Measurements from ENCODE around the gene AIDA.

The AIDA gene

DNA sequence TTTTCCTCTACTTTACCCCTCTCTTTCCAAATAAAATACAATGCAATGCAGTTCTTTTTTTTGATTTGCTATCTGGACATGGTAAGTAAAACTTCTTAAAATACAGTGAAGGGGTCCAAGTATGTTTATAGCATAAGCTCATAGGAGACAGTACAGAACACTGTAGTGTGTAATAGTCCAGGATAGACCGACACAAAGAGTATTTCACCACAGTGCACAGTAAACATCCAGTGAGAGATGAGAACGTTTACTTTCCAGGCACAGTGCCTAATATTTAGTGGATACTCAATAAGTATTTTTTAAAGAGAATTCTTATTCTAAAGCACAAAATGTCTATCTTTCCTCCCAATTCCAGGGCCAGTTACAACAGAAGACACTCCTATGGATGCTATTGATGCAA lies 79.5 kb downstream of the AIDA start:
- Histone ChIP-seq H3K9ac (ENCODE audit: low read length in 5 of 5) (no peak overlapping the region), H3K27ac (ENCODE audit: low read depth, low read length) (no peak overlapping the region), H3K27me3 (ENCODE audit: control insufficient read depth in 5 of 5, insufficient read depth in 4 of 5, low read length in 5 of 5) (no peaks in the 10 kb centered on the region), H3K4me1 (ENCODE audit: control insufficient read depth in 5 of 5, insufficient read depth in 5 of 5, low read length in 5 of 5) (peaks cover 0 to 2% (median 0%) of the 10 kb centered on the region in 5 donors), H3K4me3 (ENCODE audit: low read depth in 1 of 5, low read length in 5 of 5) (no peak overlapping the region), H3K9me3 (ENCODE audit: control insufficient read depth in 5 of 5, low read length in 5 of 5) (no peaks in the 10 kb centered on the region), H3K36me3 (ENCODE audit: control insufficient read depth in 5 of 5, insufficient read depth in 5 of 5, low read length in 5 of 5) (peaks cover 27 to 70% (median 47%) of the 10 kb centered on the region in 5 donors)

DNA sequence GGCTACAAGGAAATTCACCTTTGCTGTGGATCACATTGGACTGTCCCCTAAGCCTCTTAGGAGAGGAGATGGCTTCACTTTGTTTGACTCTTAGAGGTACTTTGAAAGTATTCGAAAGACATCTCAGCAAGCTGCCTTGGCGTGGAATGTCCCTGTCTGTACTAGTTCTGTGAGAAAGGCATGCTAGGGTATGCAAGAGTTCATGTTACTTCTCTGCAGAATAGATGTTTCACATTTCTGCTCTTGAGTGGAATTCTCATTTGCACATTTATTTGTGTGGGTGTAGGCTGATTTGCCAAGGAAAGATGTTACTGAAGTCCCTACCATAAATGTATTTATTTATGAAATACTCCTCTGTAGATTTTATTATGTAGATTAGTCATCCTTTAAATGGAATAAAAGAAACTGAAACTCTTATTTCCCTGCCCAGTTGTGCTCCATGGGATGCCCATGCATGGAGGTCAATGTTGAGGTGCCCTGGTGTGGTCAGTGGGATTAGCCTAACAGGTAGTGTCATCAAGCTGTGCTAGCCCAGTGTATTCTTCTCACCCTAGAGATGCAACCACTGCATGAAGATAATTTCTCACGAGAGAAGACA lies 80.6 kb downstream of the AIDA start:
- peaks cover 23 to 75% (median 54%) of the 10 kb centered on the region in 5 donors for H3K36me3 ChIP-seq (ENCODE audit: control insufficient read depth in 5 of 5, insufficient read depth in 5 of 5, low read length in 5 of 5)
- peaks cover 0 to 2% (median 0%) of the 10 kb centered on the region in 5 donors for H3K4me1 ChIP-seq (ENCODE audit: control insufficient read depth in 5 of 5, insufficient read depth in 5 of 5, low read length in 5 of 5)
- no peak overlapping the region for H3K9ac ChIP-seq (ENCODE audit: low read length in 5 of 5)
- no peak overlapping the region for H3K4me3 ChIP-seq (ENCODE audit: low read depth in 1 of 5, low read length in 5 of 5)
- no peak overlapping the region for H3K27ac ChIP-seq (ENCODE audit: low read depth, low read length)
- no peaks in the 10 kb centered on the region for H3K9me3 ChIP-seq (ENCODE audit: control insufficient read depth in 5 of 5, low read length in 5 of 5)
- H3K27me3 ChIP-seq (ENCODE audit: control insufficient read depth in 5 of 5, insufficient read depth in 4 of 5, low read length in 5 of 5), result no peaks in the 10 kb centered on the region

DNA sequence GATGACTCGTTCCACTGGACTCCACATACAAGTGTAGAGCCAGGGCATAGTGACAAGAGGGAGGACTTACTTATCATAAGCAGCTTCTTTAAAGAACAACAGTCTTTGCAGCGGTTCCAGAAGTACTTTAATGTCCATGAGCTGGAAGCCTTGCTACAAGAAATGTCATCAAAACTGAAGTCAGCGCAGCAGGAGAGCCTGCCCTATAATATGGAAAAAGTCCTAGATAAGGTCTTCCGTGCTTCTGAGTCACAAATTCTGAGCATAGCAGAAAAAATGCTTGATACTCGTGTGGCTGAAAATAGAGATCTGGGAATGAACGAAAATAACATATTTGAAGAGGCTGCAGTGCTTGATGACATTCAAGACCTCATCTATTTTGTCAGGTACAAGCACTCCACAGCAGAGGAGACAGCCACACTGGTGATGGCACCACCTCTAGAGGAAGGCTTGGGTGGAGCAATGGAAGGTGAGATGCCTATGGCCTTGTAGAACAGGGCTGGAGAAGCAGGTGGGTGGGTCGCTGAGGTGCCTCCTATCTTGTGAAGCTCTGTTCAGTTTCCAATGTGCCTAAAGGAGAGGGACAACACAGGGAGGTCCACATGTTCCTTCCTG lies 82.3 kb downstream of the AIDA start:
- Histone ChIP-seq H3K4me3 (ENCODE audit: low read depth in 1 of 5, low read length in 5 of 5) (no peak overlapping the region), H3K36me3 (ENCODE audit: control insufficient read depth in 5 of 5, insufficient read depth in 5 of 5, low read length in 5 of 5) (peaks cover 22 to 72% (median 63%) of the 10 kb centered on the region in 5 donors), H3K4me1 (ENCODE audit: control insufficient read depth in 5 of 5, insufficient read depth in 5 of 5, low read length in 5 of 5) (peaks cover 0 to 2% (median 0%) of the 10 kb centered on the region in 5 donors), H3K9me3 (ENCODE audit: control insufficient read depth in 5 of 5, low read length in 5 of 5) (no peaks in the 10 kb centered on the region), H3K27ac (ENCODE audit: low read depth, low read length) (no peak overlapping the region), H3K27me3 (ENCODE audit: control insufficient read depth in 5 of 5, insufficient read depth in 4 of 5, low read length in 5 of 5) (no peaks in the 10 kb centered on the region), H3K9ac (ENCODE audit: low read length in 5 of 5) (no peak overlapping the region)

DNA sequence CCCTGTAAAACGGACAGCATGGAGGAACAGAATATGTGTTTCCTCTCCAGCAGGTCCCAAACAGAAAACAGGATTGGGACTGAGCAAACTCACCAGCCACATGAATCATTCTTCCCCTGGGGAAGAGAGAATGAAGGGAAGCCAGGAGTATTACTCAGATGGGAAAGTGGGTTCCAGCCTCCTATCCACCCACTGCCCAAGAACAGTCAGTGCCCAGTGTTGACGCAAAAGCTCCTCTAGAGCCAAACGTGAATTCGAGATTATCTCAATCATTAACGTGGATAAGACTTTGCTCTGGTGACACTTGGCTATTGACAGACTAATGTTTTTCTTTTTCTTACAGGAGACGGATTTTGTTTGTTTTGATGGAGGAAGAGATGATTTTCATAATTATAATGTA lies 85.1 kb downstream of the AIDA start:
- no peak overlapping the region for H3K4me3 ChIP-seq (ENCODE audit: low read depth in 1 of 5, low read length in 5 of 5)
- peaks cover 26 to 70% (median 57%) of the 10 kb centered on the region in 5 donors for H3K36me3 ChIP-seq (ENCODE audit: control insufficient read depth in 5 of 5, insufficient read depth in 5 of 5, low read length in 5 of 5)
- no peaks in the 10 kb centered on the region for H3K27me3 ChIP-seq (ENCODE audit: control insufficient read depth in 5 of 5, insufficient read depth in 4 of 5, low read length in 5 of 5)
- no peak overlapping the region for H3K9ac ChIP-seq (ENCODE audit: low read length in 5 of 5)
- no peaks in the 10 kb centered on the region for H3K9me3 ChIP-seq (ENCODE audit: control insufficient read depth in 5 of 5, low read length in 5 of 5)
- no peaks in the 10 kb centered on the region for H3K4me1 ChIP-seq (ENCODE audit: control insufficient read depth in 5 of 5, insufficient read depth in 5 of 5, low read length in 5 of 5)
- no peak overlapping the region for H3K27ac ChIP-seq (ENCODE audit: low read depth, low read length)

DNA sequence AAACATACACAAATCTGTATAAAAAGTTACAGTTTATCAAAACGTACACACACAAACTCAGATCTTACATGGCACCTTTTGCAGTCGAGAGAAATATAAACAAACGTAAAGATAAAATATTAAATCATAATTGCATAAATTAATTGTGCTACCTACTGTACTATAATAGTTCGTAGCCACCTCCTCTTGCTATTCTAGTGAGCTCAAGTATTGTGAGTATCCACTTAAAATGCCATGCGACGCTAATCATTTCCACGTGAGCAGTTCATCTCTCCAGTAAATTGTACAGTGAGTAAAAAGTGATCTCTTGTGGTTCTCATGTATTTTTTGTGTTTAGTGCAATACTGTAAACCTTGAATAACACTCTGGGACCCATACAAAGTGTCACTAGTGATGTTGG lies 88.1 kb downstream of the AIDA start:
- Histone ChIP-seq H3K4me1 (ENCODE audit: control insufficient read depth in 5 of 5, insufficient read depth in 5 of 5, low read length in 5 of 5) (peaks cover 0 to 6% (median 5%) of the 10 kb centered on the region in 5 donors), H3K9ac (ENCODE audit: low read length in 5 of 5) (no peak overlapping the region), H3K4me3 (ENCODE audit: low read depth in 1 of 5, low read length in 5 of 5) (no peak overlapping the region), H3K27me3 (ENCODE audit: control insufficient read depth in 5 of 5, insufficient read depth in 4 of 5, low read length in 5 of 5) (no peaks in the 10 kb centered on the region), H3K9me3 (ENCODE audit: control insufficient read depth in 5 of 5, low read length in 5 of 5) (no peaks in the 10 kb centered on the region), H3K27ac (ENCODE audit: low read depth, low read length) (no peak overlapping the region), H3K36me3 (ENCODE audit: control insufficient read depth in 5 of 5, insufficient read depth in 5 of 5, low read length in 5 of 5) (peaks cover 25 to 53% (median 43%) of the 10 kb centered on the region in 5 donors)

DNA sequence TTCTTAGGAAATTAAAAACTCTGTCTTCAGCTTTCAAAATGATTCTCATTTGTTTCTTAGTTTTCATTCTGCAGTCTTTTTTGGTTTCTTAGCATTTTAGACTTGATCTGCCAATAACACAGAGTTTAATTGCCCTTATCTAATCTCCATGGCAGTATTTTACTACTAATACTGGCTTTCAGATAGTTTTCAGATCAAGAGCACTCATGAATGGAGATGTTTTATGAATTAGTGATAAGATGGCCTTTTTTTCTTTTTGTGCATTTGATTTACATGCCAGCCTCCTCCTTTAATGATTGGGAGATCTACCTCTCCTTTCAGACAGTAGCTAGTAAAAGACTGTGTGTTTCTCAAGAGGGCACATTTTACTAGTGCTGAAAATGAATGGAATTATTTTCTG lies 88.8 kb downstream of the AIDA start:
- no peak overlapping the region for H3K27ac ChIP-seq (ENCODE audit: low read depth, low read length)
- no peaks in the 10 kb centered on the region for H3K9me3 ChIP-seq (ENCODE audit: control insufficient read depth in 5 of 5, low read length in 5 of 5)
- no peak overlapping the region for H3K9ac ChIP-seq (ENCODE audit: low read length in 5 of 5)
- H3K4me1 ChIP-seq (ENCODE audit: control insufficient read depth in 5 of 5, insufficient read depth in 5 of 5, low read length in 5 of 5), result peaks cover 0 to 14% (median 13%) of the 10 kb centered on the region in 5 donors
- peaks cover 22 to 46% (median 35%) of the 10 kb centered on the region in 5 donors for H3K36me3 ChIP-seq (ENCODE audit: control insufficient read depth in 5 of 5, insufficient read depth in 5 of 5, low read length in 5 of 5)
- no peaks in the 10 kb centered on the region for H3K27me3 ChIP-seq (ENCODE audit: control insufficient read depth in 5 of 5, insufficient read depth in 4 of 5, low read length in 5 of 5)
- no peak overlapping the region for H3K4me3 ChIP-seq (ENCODE audit: low read depth in 1 of 5, low read length in 5 of 5)

DNA sequence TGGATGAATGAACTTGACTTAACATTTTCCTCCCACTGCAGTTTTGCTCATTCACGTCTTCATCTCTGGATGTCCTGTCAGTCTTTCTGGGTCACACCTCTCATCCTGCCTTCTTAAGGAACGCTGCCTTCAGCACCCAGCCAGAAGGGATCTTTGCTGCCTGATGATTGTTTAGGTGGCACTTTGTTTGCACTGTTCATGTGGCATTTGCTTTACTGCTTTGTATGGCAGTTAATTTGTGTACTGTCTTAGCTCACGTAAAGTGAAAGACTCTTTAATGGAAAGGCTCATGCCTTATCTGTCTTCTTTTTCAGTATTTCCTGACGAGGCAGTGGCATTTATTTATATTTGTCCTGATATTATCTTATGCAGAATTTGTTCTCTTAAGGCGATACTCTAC lies 89.5 kb downstream of the AIDA start:
- no peak overlapping the region for H3K4me3 ChIP-seq (ENCODE audit: low read depth in 1 of 5, low read length in 5 of 5)
- no peaks in the 10 kb centered on the region for H3K27me3 ChIP-seq (ENCODE audit: control insufficient read depth in 5 of 5, insufficient read depth in 4 of 5, low read length in 5 of 5)
- H3K36me3 ChIP-seq (ENCODE audit: control insufficient read depth in 5 of 5, insufficient read depth in 5 of 5, low read length in 5 of 5), result peaks cover 16 to 39% (median 28%) of the 10 kb centered on the region in 5 donors
- H3K9me3 ChIP-seq (ENCODE audit: control insufficient read depth in 5 of 5, low read length in 5 of 5), result no peaks in the 10 kb centered on the region
- H3K9ac ChIP-seq (ENCODE audit: low read length in 5 of 5), result no peak overlapping the region
- no peak overlapping the region for H3K27ac ChIP-seq (ENCODE audit: low read depth, low read length)
- H3K4me1 ChIP-seq (ENCODE audit: control insufficient read depth in 5 of 5, insufficient read depth in 5 of 5, low read length in 5 of 5), result peaks cover 0 to 14% (median 13%) of the 10 kb centered on the region in 5 donors

DNA sequence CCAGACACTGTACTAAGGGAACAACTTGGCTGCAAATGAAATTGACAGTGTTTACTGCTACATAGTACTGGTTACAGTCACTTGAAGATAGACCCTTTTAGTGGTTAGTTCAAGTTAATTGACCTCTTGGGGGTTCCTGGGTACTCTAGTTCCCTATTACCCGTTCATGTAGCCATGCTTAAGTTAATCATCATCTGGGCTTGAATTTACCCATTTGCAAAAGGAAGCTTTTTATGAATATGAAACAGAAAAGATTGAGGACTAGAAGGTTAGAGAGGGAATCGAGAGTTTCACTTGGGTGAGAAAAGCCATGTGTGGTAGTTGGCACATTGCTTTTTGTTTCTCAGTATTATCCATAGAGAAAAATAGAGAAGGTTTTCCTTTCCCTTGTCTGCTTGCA lies 91.7 kb downstream of the AIDA start:
- Histone ChIP-seq H3K9ac (ENCODE audit: low read length in 5 of 5) (no peak overlapping the region), H3K27me3 (ENCODE audit: control insufficient read depth in 5 of 5, insufficient read depth in 4 of 5, low read length in 5 of 5) (no peaks in the 10 kb centered on the region), H3K9me3 (ENCODE audit: control insufficient read depth in 5 of 5, low read length in 5 of 5) (no peaks in the 10 kb centered on the region), H3K36me3 (ENCODE audit: control insufficient read depth in 5 of 5, insufficient read depth in 5 of 5, low read length in 5 of 5) (peaks cover 9 to 23% (median 13%) of the 10 kb centered on the region in 5 donors), H3K4me1 (ENCODE audit: control insufficient read depth in 5 of 5, insufficient read depth in 5 of 5, low read length in 5 of 5) (peaks cover 0 to 22% (median 21%) of the 10 kb centered on the region in 5 donors), H3K27ac (ENCODE audit: low read depth, low read length) (no peak overlapping the region), H3K4me3 (ENCODE audit: low read depth in 1 of 5, low read length in 5 of 5) (no peak overlapping the region)

DNA sequence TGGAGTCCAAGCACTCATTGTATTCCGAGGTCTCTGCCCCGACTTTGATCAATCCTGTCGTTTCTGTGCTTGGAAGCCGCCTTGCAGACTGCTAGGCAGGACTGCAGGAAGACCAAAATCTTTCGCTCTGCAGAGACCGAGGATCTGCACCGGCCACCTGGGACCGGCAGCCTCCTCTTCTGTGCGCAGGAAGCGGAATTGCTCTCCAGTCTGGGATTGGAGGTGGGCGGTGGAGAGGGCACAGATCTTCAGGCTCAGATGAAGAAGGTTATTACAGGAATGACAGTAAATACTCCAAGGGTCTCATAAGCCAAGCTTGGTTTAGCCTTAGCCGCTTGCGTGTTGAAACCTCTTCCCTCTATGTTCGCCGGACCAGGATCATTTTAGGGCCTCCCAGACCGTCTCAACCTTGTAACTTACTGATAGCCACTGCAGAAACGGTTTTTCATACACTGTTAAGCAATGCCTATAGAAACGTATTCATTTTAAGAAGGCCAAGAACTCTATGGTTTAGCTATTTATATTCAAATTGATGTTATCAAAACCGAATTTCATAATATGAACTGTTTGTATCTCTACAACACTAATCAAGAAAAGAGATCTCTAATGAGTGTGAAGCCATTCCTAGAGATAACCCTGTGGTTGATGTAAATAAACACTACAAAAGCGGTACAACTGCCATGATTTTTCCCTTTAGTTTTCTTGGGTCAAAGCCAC lies 93.3 kb downstream of the AIDA start:
- Histone ChIP-seq H3K4me3 (ENCODE audit: low read depth in 1 of 5, low read length in 5 of 5) (peak overlapping the region; percentile 66 to 93 (median 85)), H3K27me3 (ENCODE audit: control insufficient read depth in 5 of 5, insufficient read depth in 4 of 5, low read length in 5 of 5) (no peaks in the 10 kb centered on the region), H3K4me1 (ENCODE audit: control insufficient read depth in 5 of 5, insufficient read depth in 5 of 5, low read length in 5 of 5) (peaks cover 0 to 22% (median 21%) of the 10 kb centered on the region in 5 donors), H3K36me3 (ENCODE audit: control insufficient read depth in 5 of 5, insufficient read depth in 5 of 5, low read length in 5 of 5) (peaks cover 3 to 14% (median 8%) of the 10 kb centered on the region in 5 donors), H3K27ac (ENCODE audit: low read depth, low read length) (no peak overlapping the region), H3K9me3 (ENCODE audit: control insufficient read depth in 5 of 5, low read length in 5 of 5) (no peaks in the 10 kb centered on the region), H3K9ac (ENCODE audit: low read length in 5 of 5) (peak overlapping the region in 4 of 5 donors; percentile 66 to 79 (median 69))
